IMR-90 (cell line): Measurements from ENCODE around the gene KIAA1614. TPM values are rescaled to one million over a fixed set of nuclear protein-coding genes. Genes with fewer than 3 reads are reported as not detected.

ENCODE experiments used
- ATAC-seq: fragments of 200-7000 bp; cut with Tn5 transposase; 2 replicates; pipeline ENCODE4 v1.9.1; 2020; ENCODE audit warnings: low read depth, mild to moderate bottlenecking, moderate library complexity
- BruUV-seq: library from RNA; stranded (reverse); fragments of 400-500 nt; replicated peaks from 2 replicates; lab custom pipeline; 2021; lab: Mats Ljungman, UMichigan
- CTCF ChIA-PET: fragments of 300-600 bp; formaldehyde crosslinking; extraction: SDS; loops from one replicate; lab custom pipeline; 2021; ENCODE audit warnings: antibody characterized with exemption; lab: Yijun Ruan, JAX
- POLR2A ChIA-PET: fragments of 300-600 bp; sonication (Branson Sonifier 250); formaldehyde crosslinking; loops from one replicate; lab custom pipeline; 2022; ENCODE audit warnings: antibody characterized with exemption; ENCODE audit not compliant: unreplicated experiment; lab: Charles Lee
- DNase-seq: peaks from one replicate; pipeline ENCODE4 v3.0.0; 2013
- H2AFZ ChIP-seq: replicated peaks from 2 replicates; pipeline ENCODE3; 2013; ENCODE audit warnings: low read length, mild to moderate bottlenecking; ENCODE audit not compliant: poor library complexity
- H2AK5ac ChIP-seq: 2 replicates; pipeline ENCODE4 v1.6.1; 2013; ENCODE audit warnings: low read depth, low read length, inconsistent platforms
- H2AK9ac ChIP-seq: replicated peaks from 2 replicates; pipeline ENCODE3; 2013; ENCODE audit warnings: mild to moderate bottlenecking, low read depth, low read length, moderate library complexity; ENCODE audit not compliant: poor library complexity
- H2BK120ac ChIP-seq: 2 replicates; pipeline ENCODE4 v1.6.1; 2013; ENCODE audit warnings: low read depth, low read length, inconsistent platforms
- H2BK15ac ChIP-seq: 3 replicates; pipeline ENCODE4 v1.6.1; 2013; ENCODE audit warnings: low read depth, low read length, inconsistent platforms
- H2BK20ac ChIP-seq: 2 replicates; pipeline ENCODE4 v1.6.1; 2013; ENCODE audit warnings: low read depth, mild to moderate bottlenecking, inconsistent platforms, low read length, moderate library complexity
- H2BK5ac ChIP-seq: 2 replicates; pipeline ENCODE4 v1.6.1; 2013; ENCODE audit warnings: mild to moderate bottlenecking, low read depth, low read length, inconsistent platforms; ENCODE audit not compliant: poor library complexity, severe bottlenecking
- H3K14ac ChIP-seq: replicated peaks from 2 replicates; pipeline ENCODE4 v1.6.1; 2013; ENCODE audit warnings: low read depth, low read length, inconsistent platforms
- H3K18ac ChIP-seq: 2 replicates; pipeline ENCODE4 v1.6.1; 2013; ENCODE audit warnings: low read depth, low read length, control low read depth
- H3K23ac ChIP-seq: 2 replicates; pipeline ENCODE4 v1.6.1; 2013; ENCODE audit warnings: low read depth, low read length, inconsistent platforms
- H3K27ac ChIP-seq: 2 replicates; pipeline ENCODE4 v1.5.1; 2013; ENCODE audit warnings: mild to moderate bottlenecking, control low read depth, low read length; ENCODE audit not compliant: insufficient read depth
- H3K27me3 ChIP-seq: 2 replicates; pipeline ENCODE4 v1.6.1; 2013; ENCODE audit warnings: low read length; ENCODE audit not compliant: control insufficient read depth, insufficient read depth
- H3K36me3 ChIP-seq: 2 replicates; pipeline ENCODE4 v1.6.1; 2013; ENCODE audit warnings: low read length, mixed read lengths; ENCODE audit not compliant: control insufficient read depth, insufficient read depth
- H3K4ac ChIP-seq: 2 replicates; pipeline ENCODE4 v1.6.1; 2013; ENCODE audit warnings: low read depth, low read length, inconsistent platforms
- H3K4me1 ChIP-seq: 2 replicates; pipeline ENCODE4 v1.6.1; 2013; ENCODE audit warnings: low read length, mixed read lengths; ENCODE audit not compliant: control insufficient read depth, insufficient read depth
- H3K4me2 ChIP-seq: 2 replicates; pipeline ENCODE4 v1.6.1; 2013; ENCODE audit warnings: low read depth, mild to moderate bottlenecking, control low read depth, low read length, moderate library complexity
- H3K4me3 ChIP-seq: 2 replicates; pipeline ENCODE4 v1.5.1; 2013; ENCODE audit warnings: low read depth, mild to moderate bottlenecking, control low read depth, low read length, moderate library complexity; ENCODE audit not compliant: insufficient read depth
- H3K56ac ChIP-seq: 2 replicates; pipeline ENCODE4 v1.6.1; 2013; ENCODE audit warnings: low read length, inconsistent platforms; ENCODE audit not compliant: insufficient read depth; ENCODE audit errors: extremely low read depth
- H3K79me1 ChIP-seq, 2 experiments: 2 replicates each; pipeline ENCODE4 v1.6.1; 2013; ENCODE audit warnings: low read length in 2 of 2, inconsistent platforms in 1 of 2, low read depth in 1 of 2
- H3K9ac ChIP-seq: 2 replicates; pipeline ENCODE4 v1.6.1; 2013; ENCODE audit warnings: low read depth, low read length, control low read depth
- H3K9me1 ChIP-seq: 2 replicates; pipeline ENCODE4 v1.6.1; 2013; ENCODE audit warnings: low read length, inconsistent platforms; ENCODE audit not compliant: insufficient read depth
- H3K9me3 ChIP-seq: 2 replicates; pipeline ENCODE4 v1.6.1; 2013; ENCODE audit warnings: low read length; ENCODE audit not compliant: control insufficient read depth, insufficient read depth
- H4K20me1 ChIP-seq: 2 replicates; pipeline ENCODE4 v1.6.1; 2013; ENCODE audit warnings: low read length, inconsistent platforms; ENCODE audit not compliant: insufficient read depth
- H4K5ac ChIP-seq: 2 replicates; pipeline ENCODE4 v1.6.1; 2013; ENCODE audit warnings: mild to moderate bottlenecking, low read depth, low read length, control low read depth
- H4K8ac ChIP-seq, 2 experiments: 2 replicates each; pipeline ENCODE4 v1.6.1; 2013; ENCODE audit warnings: low read depth in 2 of 2, low read length in 2 of 2, control low read depth in 1 of 2, inconsistent platforms in 1 of 2
- H4K91ac ChIP-seq: 2 replicates; pipeline ENCODE4 v1.6.1; 2013; ENCODE audit warnings: low read depth, low read length, inconsistent platforms; ENCODE audit not compliant: insufficient read depth
- CEBPB ChIP-seq: IDR thresholded peaks from 2 replicates; pipeline ENCODE4 v1.6.1; 2012; ENCODE audit warnings: low read depth, low read length, improper control_type of control experiment
- CHD1 ChIP-seq: IDR thresholded peaks from 2 replicates; pipeline ENCODE4 v1.6.1; 2012; ENCODE audit warnings: low read depth, low read length, improper control_type of control experiment
- FOS ChIP-seq: fragments of 150-350 bp; IDR thresholded peaks from 2 replicates; pipeline ENCODE4 v1.6.1; 2016; ENCODE audit warnings: low read depth, low read length
- MAFK ChIP-seq: IDR thresholded peaks from 2 replicates; pipeline ENCODE4 v1.6.1; 2012; ENCODE audit warnings: low read depth, low read length, improper control_type of control experiment
- MAZ ChIP-seq: IDR thresholded peaks from 2 replicates; pipeline ENCODE4 v1.6.1; 2012; ENCODE audit warnings: low read depth, mild to moderate bottlenecking, low read length, improper control_type of control experiment, moderate library complexity, borderline replicate concordance
- MXI1 ChIP-seq: IDR thresholded peaks from 2 replicates; pipeline ENCODE4 v1.6.1; 2012; ENCODE audit warnings: low read depth, mild to moderate bottlenecking, low read length, moderate library complexity, borderline replicate concordance
- POLR2A ChIP-seq: IDR thresholded peaks from 2 replicates; pipeline ENCODE4 v1.6.1; 2012; ENCODE audit warnings: mild to moderate bottlenecking, low read depth, low read length
- RAD21 ChIP-seq: IDR thresholded peaks from 2 replicates; pipeline ENCODE4 v1.6.1; 2012; ENCODE audit warnings: low read length, improper control_type of control experiment
- RCOR1 ChIP-seq: IDR thresholded peaks from 2 replicates; pipeline ENCODE4 v1.6.1; 2012; ENCODE audit warnings: mild to moderate bottlenecking, low read length, improper control_type of control experiment; ENCODE audit not compliant: insufficient replicate concordance
- RFX5 ChIP-seq: IDR thresholded peaks from 2 replicates; pipeline ENCODE4 v1.8.0; 2012; ENCODE audit warnings: low read depth, mild to moderate bottlenecking, low read length, moderate library complexity
- SMC3 ChIP-seq: fragments of 150-350 bp; IDR thresholded peaks from 2 replicates; pipeline ENCODE4 v1.6.1; 2016; ENCODE audit warnings: low read depth, mild to moderate bottlenecking, antibody characterized with exemption, low read length, moderate library complexity
- WGBS, 2 experiments: methylation state at CpG; one replicate each; pipeline versions ENCODE4 v1.1.5 to v1.1.7; 2013; ENCODE audit warnings: missing lambda C conversion rate in 2 of 2; ENCODE audit not compliant: insufficient read length in 1 of 2; ENCODE audit errors: extremely low coverage in 2 of 2; 5-methylcytosine and 5-hydroxymethylcytosine counted together
- dilution Hi-C: fragments of 300-500 bp; cut with HindIII; formaldehyde crosslinking; loops from one replicate; pipeline ENCODE4 v1.14.3; 2018; ENCODE audit warnings: low sequenced_read_pairs; ENCODE audit not compliant: unreplicated experiment
- in situ Hi-C: fragments of 300-500 bp; cut with MboI; formaldehyde crosslinking; loops from 3 replicates; pipeline ENCODE4 v1.14.3; 2019; ENCODE audit warnings: low sequenced_read_pairs, inconsistent platforms, mixed read lengths
- intact Hi-C: fragments of 100-400 bp; cut with micrococcal nuclease; formaldehyde crosslinking; loops from 2 replicates; pipeline ENCODE4 v1.10.0; 2022
- polyA plus RNA-seq, 3 experiments: library from polyadenylated mRNA; depleted of rRNA; stranded (reverse); fragments of >200 nt; gene quantifications; 2 replicates each; pipeline ENCODE4 v1.2.3, GENCODE V29; 2012; ENCODE audit warnings: low replicate concordance in 1 of 3
- total RNA-seq: library from RNA; depleted of rRNA; stranded (reverse); fragments of >200 nt; gene quantifications from 2 replicates; pipeline ENCODE4 v1.2.3, GENCODE V29; 2012
- TF ChIP-seq, protein P1 (sequence below): conservative IDR thresholded peaks from 2 replicates; pipeline ENCODE4 v1.5.1; 2012; ENCODE audit warnings: mild to moderate bottlenecking, low read depth, low read length, improper control_type of control experiment
- TF ChIP-seq, protein P2 (sequence below): fragments of 150-350 bp; IDR thresholded peaks from 2 replicates; pipeline ENCODE4 v1.6.1; 2016; ENCODE audit warnings: low read depth, mild to moderate bottlenecking, low read length, moderate library complexity, borderline replicate concordance
- TF ChIP-seq, protein P3 (sequence below): fragments of 150-350 bp; IDR thresholded peaks from 2 replicates; pipeline ENCODE4 v1.6.1; 2017; ENCODE audit warnings: mild to moderate bottlenecking, antibody characterized with exemption, low read length, low read depth

The KIAA1614 gene
- total and polyA plus RNA-seq, 2 of the 4 experiments (the other 2 are of a cell fraction) = 1.8 to 3.5 TPM

DNA sequence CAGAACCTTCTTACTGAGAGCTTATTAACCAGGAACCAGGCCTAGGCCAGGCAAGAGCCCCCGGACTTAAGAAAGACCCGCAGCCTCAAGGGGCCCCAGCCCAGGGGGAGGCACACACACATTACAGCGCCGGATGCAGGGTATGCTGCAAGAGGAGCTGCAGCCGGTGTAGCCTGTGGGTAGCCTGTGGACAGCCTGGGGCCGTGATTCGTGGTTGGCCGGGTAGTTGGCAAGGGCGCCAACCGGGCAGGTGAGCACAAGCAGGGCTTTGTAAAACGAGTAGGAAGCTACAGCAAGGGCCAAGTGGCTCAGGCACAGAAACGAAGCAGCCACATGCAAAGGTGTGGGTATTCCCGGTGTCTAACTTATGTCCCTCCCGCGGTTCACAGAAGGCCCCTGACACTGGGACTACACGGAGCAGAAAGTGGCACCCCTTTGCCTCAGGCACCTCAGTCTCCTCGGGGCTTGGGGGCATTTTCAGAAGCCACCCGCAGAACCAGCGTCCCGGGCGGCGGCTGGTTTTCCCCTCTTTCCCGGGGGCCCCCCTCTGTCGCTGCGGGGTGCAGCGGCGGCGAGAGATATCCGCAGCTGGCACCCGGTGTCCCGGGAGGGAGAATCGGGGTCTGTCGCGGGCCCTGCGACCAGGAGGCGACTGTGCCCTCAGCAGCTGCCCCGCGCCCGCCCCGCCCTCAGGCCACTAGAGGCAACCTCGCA lies 40.8 kb downstream of the KIAA1614 start:
- 43% methylated on average over 37 of the region's 41 CpGs; no CpG with 5 or more reads in 1 of the 2 experiments for WGBS, 2 experiments
- ATAC-seq (no peak), DNase-seq (no peak)
- peak overlapping the region; percentile 39; the same call in 1 of the 2 replicates for H3K4me3 ChIP-seq
- no peak overlapping the region for H3K56ac ChIP-seq
- H3K9ac ChIP-seq = no peak overlapping the region
- BruUV-seq = no TSS peak
- in situ Hi-C loops (no loop called here), intact Hi-C loops (loop anchor here (2.0 kb wide), 1 partner anchor 189 kb away; no protein-coding TSS in a partner anchor), dilution Hi-C loops (no loop called here)
- H4K20me1 ChIP-seq = no peaks in the 10 kb centered on the region
- H3K23ac ChIP-seq = no peak overlapping the region
- H3K36me3 ChIP-seq = peaks cover 10% of the 10 kb centered on the region
- H4K91ac ChIP-seq = peak overlapping the region; percentile 21; the same call in 1 of the 2 replicates
- H3K14ac ChIP-seq = no peak overlapping the region
- H2BK5ac ChIP-seq = no peak overlapping the region
- H3K4me1 ChIP-seq = peaks cover 9% of the 10 kb centered on the region
- peak overlapping the region; percentile 62 for H2AK9ac ChIP-seq
- peak overlapping the region in 1 of 2 experiments; percentile 41; a peak in 2 of 4 replicates for H4K8ac ChIP-seq
- no peak overlapping the region for H3K18ac ChIP-seq
- no peak overlapping the region for H2BK20ac ChIP-seq
- CTCF ChIA-PET = interaction anchor here (1.3 kb wide), 1 partner anchor 9 kb away, joined by 3 read pairs; no protein-coding TSS in a partner anchor
- H3K27ac ChIP-seq = no peak overlapping the region
- no peaks in the 10 kb centered on the region for H3K9me3 ChIP-seq
- peak overlapping the region; percentile 15; the same call in 1 of the 2 replicates for H3K4me2 ChIP-seq
- no peak overlapping the region for H3K4ac ChIP-seq
- H3K79me1 ChIP-seq = peaks cover 10 to 29% of the 10 kb centered on the region in 2 experiments
- H2BK15ac ChIP-seq = no peak overlapping the region
- H2AK5ac ChIP-seq = 0 out of 2 replicates have a peak overlapping the region, but pooled peaks have one; percentile 13
- no peak overlapping the region for H2BK120ac ChIP-seq
- peaks cover 17% of the 10 kb centered on the region; the same call in 1 of the 2 replicates for H3K9me1 ChIP-seq
- peak overlapping the region; percentile 89 for H2AFZ ChIP-seq
- POLR2A ChIA-PET = no interaction called here
- H4K5ac ChIP-seq = no peak overlapping the region
- no peaks in the 10 kb centered on the region for H3K27me3 ChIP-seq
- no peak for TF ChIP-seq RFX5
- no peak for TF ChIP-seq MAZ
- TF ChIP-seq, protein P1, sequence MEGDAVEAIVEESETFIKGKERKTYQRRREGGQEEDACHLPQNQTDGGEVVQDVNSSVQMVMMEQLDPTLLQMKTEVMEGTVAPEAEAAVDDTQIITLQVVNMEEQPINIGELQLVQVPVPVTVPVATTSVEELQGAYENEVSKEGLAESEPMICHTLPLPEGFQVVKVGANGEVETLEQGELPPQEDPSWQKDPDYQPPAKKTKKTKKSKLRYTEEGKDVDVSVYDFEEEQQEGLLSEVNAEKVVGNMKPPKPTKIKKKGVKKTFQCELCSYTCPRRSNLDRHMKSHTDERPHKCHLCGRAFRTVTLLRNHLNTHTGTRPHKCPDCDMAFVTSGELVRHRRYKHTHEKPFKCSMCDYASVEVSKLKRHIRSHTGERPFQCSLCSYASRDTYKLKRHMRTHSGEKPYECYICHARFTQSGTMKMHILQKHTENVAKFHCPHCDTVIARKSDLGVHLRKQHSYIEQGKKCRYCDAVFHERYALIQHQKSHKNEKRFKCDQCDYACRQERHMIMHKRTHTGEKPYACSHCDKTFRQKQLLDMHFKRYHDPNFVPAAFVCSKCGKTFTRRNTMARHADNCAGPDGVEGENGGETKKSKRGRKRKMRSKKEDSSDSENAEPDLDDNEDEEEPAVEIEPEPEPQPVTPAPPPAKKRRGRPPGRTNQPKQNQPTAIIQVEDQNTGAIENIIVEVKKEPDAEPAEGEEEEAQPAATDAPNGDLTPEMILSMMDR = no peak
- TF ChIP-seq RCOR1 = no peak
- no peak for TF ChIP-seq RAD21
- TF ChIP-seq, protein P2, sequence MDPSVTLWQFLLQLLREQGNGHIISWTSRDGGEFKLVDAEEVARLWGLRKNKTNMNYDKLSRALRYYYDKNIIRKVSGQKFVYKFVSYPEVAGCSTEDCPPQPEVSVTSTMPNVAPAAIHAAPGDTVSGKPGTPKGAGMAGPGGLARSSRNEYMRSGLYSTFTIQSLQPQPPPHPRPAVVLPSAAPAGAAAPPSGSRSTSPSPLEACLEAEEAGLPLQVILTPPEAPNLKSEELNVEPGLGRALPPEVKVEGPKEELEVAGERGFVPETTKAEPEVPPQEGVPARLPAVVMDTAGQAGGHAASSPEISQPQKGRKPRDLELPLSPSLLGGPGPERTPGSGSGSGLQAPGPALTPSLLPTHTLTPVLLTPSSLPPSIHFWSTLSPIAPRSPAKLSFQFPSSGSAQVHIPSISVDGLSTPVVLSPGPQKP = no peak
- TF ChIP-seq CEBPB = no peak
- TF ChIP-seq CHD1 = no peak
- no peak for TF ChIP-seq MAFK
- no peak for TF ChIP-seq POLR2A
- TF ChIP-seq SMC3 = no peak
- TF ChIP-seq, protein P3, sequence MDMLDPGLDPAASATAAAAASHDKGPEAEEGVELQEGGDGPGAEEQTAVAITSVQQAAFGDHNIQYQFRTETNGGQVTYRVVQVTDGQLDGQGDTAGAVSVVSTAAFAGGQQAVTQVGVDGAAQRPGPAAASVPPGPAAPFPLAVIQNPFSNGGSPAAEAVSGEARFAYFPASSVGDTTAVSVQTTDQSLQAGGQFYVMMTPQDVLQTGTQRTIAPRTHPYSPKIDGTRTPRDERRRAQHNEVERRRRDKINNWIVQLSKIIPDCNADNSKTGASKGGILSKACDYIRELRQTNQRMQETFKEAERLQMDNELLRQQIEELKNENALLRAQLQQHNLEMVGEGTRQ = no peak
- no peak for TF ChIP-seq FOS
- TF ChIP-seq MXI1 = no peak
